GM21529 (cell line): ENCODE data around the gene PPP1R15B.
"Not testable (repeated sequence)": the region's sequence is repeated elsewhere in the genome, so short reads cannot be mapped to it uniquely, and the experiment has no call there.

ENCODE experiments used
- ATAC-seq: cut with Tn5 transposase; IDR thresholded peaks from one replicate; pipeline ENCODE4 v1.9.1; 2021; ENCODE audit not compliant: unreplicated experiment

The PPP1R15B gene

GRCh38 chr1:204443871-204444581 lies 32.4 kb upstream of the PPP1R15B start:
- ATAC-seq: no peak

DNA sequence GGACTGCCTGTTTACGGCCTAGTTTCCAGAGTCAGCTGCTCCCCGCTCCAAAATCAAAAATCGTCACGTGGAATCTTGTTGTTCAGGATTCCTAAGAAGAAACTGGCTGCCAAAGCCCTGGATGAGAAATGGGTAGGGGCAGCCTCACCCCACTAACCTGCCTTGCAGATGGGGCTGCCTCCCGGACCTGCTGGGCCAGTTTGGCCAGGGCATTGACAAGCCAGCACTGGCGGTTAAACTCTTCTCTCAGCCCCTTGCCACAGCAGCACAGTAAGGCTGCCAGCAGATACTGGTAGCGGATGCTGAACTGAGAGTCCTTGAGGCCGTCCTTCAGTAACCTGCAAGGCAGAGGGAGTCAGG lies 31.6 kb upstream of the PPP1R15B start:
- no peak for ATAC-seq

DNA sequence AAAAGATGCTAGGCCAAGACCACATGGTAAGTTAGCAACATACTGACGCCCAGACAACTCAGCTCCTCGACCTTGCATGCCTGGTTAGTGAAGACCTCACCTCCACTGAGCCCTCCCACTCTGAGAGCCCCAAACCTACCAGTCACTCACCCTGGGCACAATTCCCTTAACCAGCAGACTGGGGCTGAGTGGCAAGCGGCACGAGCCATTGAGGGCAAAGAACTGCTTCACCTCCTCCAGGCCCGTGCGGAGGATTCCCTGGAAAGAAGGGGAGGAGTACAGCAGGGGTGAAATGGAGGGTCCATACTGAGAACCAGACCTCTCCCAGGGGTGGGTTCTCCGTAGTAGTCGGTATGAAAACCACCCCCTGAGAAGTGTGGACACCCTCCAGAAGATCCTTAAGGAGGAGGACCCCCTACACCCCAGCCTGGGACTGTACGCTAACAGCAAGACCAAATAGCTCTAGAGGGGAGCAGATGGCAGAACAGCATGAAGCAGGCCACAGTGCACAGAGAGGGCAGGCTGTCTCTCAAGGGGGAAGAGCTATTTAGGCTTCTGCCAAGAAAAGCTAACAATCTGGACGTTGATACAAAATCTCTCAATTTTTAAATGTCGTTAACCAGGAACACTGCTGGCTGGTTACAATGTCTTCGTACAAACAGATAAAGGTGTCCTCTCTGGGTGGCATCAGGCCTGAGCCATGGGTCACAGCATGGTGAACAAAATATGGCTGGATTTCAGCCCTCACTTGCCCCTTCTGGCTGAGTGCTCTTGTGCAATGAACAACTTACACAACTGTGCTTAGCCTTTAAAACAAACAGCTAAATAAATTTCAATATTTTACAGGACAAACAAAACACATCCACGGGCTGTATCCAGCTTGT lies 31.0 kb upstream of the PPP1R15B start:
- ATAC-seq: no peak

DNA sequence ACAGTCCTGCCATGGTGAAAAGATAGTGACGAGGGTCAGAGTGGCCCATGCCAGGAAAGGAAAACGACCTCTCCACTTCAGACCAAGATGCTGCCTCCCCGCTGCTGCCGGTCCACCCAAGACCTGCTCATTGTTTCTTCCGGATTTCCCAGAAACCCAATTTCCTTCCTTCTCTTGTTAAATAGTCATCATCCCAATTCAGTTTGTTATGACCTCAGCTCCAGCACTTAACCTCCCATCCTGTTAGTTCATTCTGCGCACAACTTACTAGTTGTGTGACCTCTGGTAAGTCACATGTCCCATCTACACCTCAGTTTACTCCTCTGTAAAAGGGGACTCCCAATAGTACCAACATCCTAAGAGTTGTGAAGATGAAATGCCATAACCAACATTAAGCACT lies 29.9 kb upstream of the PPP1R15B start:
- ATAC-seq: no peak

- ATAC-seq: no peak
Observed at GRCh38 chr1:204439621-204440375, 28.2 kb upstream of the PPP1R15B start.

GRCh38 chr1:204438628-204439027 lies 27.0 kb upstream of the PPP1R15B start:
- no peak for ATAC-seq

GRCh38 chr1:204437796-204438570 lies 26.4 kb upstream of the PPP1R15B start:
- no peak for ATAC-seq

GRCh38 chr1:204435872-204436271 lies 24.3 kb upstream of the PPP1R15B start:
- no peak for ATAC-seq

DNA sequence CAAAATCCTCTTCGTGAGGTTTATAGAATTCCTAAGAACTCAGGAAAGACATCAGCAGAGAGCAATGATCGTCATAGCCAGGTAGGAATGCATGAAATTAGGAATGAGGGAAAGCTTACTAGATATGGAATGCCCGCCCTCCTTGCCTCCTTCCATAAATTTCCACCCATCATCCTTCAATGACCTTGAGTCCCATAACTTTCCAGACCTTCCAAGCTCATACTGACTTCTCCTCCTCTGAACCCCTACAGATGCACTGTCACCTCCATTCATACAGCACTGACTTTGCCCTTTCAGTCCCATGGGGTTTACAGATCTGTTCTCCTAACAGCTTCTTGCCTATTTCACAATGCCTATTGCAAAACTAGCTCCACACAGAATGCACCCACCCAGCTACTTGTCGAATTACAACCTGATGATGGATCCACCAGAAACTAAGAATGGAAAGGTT lies 23.8 kb upstream of the PPP1R15B start:
- ATAC-seq: no peak

GRCh38 chr1:204434116-204434755 lies 22.6 kb upstream of the PPP1R15B start:
- no peak for ATAC-seq

DNA sequence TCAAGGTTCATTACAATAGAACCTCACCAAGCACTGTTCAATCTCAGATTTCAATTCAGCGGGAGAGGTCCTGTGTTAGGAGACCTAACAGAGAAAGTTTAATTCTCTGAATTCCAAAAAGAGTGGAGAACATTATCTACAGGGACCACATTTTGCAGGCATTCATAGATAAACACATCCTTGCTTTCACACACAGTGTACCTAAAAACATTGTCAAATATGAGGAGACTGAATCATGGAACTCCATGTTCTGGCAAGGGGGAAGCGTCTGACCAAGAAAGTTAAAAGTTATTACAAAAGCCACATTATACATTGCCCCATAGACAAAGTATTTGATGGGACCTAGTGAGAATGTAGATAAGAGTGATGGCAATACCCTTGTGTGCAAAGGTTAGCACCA lies 21.1 kb upstream of the PPP1R15B start:
- no peak for ATAC-seq

- no peak for ATAC-seq
Observed at GRCh38 chr1:204431310-204432184, 19.9 kb upstream of the PPP1R15B start.

DNA sequence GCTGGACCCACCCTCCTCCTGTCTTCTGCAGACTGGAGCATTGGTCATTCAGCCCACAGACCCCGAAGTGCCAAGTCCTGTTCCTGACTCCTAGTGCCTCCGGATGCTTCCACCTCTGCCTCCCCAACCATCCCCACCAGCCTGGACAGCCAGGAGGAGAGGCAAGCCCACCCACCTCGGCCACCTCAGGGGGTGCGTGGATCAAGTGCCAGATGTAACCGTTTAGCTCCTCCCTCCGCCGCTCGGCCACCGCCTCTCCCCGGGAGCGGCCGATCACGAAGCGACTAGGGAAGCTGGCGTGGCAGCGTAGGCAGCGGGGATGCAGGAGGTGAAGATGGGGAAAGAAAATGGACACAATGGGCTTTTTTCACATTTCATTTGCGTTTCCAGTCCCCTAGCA lies 18.1 kb upstream of the PPP1R15B start:
- no peak for ATAC-seq

GRCh38 chr1:204426971-204427701 lies 15.5 kb upstream of the PPP1R15B start:
- no peak for ATAC-seq

DNA sequence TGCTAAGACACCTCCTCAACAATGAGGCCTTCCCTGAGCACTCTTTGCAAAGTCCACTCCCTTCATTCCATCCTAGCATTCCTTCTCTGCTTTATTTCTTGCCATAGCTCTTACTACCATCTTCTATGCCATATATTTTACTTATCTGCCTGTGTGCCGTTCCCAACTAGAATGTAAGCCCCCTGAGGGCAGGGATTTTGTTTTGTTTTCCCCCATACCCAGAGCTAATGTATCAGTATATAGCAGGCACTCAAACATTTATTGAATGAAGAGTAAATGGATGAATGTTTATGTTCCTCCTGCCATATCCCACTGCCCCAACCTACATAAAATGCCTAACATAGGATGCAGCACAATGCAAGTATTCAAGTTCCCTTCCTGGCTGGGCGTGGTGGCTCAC lies 14.9 kb upstream of the PPP1R15B start:
- ATAC-seq: no peak

DNA sequence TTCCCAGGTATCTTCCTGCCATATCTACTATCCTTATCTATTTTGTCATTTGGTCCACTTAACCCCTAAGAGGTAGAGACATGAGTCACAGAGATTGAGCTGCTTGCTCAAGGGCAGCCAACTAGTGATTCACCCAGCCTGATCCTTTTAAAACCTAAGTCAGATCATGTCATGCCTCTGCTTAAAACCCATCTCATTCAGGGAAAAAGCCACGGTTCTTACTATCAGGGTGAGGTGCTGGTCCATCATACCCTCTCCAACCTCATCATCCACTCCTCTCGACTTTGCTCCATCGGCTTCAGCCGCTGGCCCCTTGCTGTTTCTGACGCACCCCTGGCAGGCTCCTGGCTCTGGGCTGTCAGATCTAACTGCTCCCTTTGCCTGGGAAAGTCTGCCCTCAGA lies 14.4 kb upstream of the PPP1R15B start:
- ATAC-seq: no peak

DNA sequence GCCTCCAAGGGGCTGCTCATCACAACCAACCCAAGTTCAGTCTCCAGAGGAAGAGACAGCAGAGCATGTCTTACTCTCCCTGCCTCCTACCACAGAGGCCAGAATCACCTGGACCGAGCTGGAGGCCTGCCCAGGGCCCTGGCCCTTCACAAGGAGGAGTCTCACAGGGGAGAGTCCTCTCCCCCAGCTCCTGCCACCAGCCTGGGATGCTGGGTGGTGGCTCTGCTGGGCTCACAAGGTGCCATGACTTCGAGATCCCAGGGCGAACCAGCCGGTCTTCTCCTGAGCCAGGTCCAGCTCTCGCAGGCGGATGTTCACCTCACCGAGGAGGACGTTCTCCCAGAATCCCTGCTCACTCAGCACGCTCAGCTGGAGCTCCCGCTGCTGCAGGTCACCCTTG lies 13.0 kb upstream of the PPP1R15B start:
- no peak for ATAC-seq

GRCh38 chr1:204422061-204422705 lies 10.6 kb upstream of the PPP1R15B start:
- ATAC-seq: not testable (repeated sequence)
